Measurements from ENCODE around the gene PLA2G15.

DNA sequence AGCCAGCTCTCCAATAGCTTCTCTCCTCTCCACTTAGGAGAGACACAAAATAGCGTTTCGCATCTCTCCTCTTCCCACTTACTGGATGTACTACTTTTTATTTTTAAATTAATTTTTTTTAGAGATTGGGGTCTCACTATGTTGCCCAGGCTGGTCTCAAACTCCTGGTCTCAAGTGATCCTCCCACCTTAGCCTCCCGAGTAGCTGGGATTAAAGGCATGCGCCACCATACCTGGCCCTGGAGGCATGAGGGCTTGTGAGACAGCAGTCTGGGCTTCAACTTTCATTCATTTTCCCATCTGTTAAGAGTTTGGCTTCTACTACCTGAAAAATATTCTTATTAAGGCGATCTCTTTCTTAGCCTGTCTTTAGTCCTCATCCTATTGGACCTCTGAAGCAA, 47.3 kb downstream of the PLA2G15 start:
- TF ChIP-seq, protein P1, sequence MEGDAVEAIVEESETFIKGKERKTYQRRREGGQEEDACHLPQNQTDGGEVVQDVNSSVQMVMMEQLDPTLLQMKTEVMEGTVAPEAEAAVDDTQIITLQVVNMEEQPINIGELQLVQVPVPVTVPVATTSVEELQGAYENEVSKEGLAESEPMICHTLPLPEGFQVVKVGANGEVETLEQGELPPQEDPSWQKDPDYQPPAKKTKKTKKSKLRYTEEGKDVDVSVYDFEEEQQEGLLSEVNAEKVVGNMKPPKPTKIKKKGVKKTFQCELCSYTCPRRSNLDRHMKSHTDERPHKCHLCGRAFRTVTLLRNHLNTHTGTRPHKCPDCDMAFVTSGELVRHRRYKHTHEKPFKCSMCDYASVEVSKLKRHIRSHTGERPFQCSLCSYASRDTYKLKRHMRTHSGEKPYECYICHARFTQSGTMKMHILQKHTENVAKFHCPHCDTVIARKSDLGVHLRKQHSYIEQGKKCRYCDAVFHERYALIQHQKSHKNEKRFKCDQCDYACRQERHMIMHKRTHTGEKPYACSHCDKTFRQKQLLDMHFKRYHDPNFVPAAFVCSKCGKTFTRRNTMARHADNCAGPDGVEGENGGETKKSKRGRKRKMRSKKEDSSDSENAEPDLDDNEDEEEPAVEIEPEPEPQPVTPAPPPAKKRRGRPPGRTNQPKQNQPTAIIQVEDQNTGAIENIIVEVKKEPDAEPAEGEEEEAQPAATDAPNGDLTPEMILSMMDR (IDR thresholded peaks at IDR 0.05): no peak
- no peak for TF ChIP-seq POLR2A (IDR thresholded peaks at IDR 0.05)
